T-helper 17 cell (primary cell): ENCODE data around the gene ACTN1. TPM values are rescaled to one million over a fixed set of nuclear protein-coding genes. Genes with fewer than 3 reads are reported as not detected.
A peak's percentile ranks its signal among the peaks of the same experiment; 100 is the strongest.

Source experiments
- ATAC-seq: fragments of 150-1000 bp; cut with Tn5 transposase; 2 replicates; pipeline ENCODE4 v1.10.0; 2021; ENCODE audit warnings: mild to moderate bottlenecking, moderate library complexity
- DNase-seq, 3 donors: peaks; one replicate each; pipeline versions ENCODE4 v3.0.0 to v3.0.0-alpha.2; 2020 to 2021
- H3K9me3 ChIP-seq: one replicate; pipeline ENCODE4 v1.7.0; 2013; ENCODE audit warnings: low read length, mild to moderate bottlenecking; ENCODE audit not compliant: control insufficient read depth, poor library complexity, severe bottlenecking
- H3K27ac Mint-ChIP-seq: one replicate; pipeline ENCODE4 v1.8.0; 2022; ENCODE audit warnings: mild to moderate bottlenecking, moderate library complexity, mixed read lengths
- H3K27me3 Mint-ChIP-seq: one replicate; pipeline ENCODE4 v1.8.0; 2022; ENCODE audit warnings: mixed read lengths
- H3K36me3 Mint-ChIP-seq: one replicate; pipeline ENCODE4 v1.8.0; 2022; ENCODE audit warnings: low read depth, mixed read lengths
- H3K4me1 Mint-ChIP-seq: one replicate; pipeline ENCODE4 v1.8.0; 2022; ENCODE audit warnings: mild to moderate bottlenecking, mixed read lengths
- H3K4me3 Mint-ChIP-seq: one replicate; pipeline ENCODE4 v1.8.0; 2022; ENCODE audit warnings: mild to moderate bottlenecking, moderate library complexity, mixed read lengths
- total RNA-seq, 4 donors: library from RNA in 2 of 4; stranded (reverse) in 2 of 4; gene quantifications; one replicate each; pipeline ENCODE4 v1.2.3 and lab custom pipeline; 2022 to 2026

ACTN1 gene
- total RNA-seq, 2 donors from 2014 or later: 36.8 to 88.9 TPM

GRCh38 chr14:68938271-68939150, 40.6 kb downstream of the ACTN1 start:
- Mint-ChIP-seq H3K27me3 (no peaks in the 10 kb centered on the region), H3K27ac (peak overlapping the region; percentile 32), H3K4me3 (no peak overlapping the region), H3K36me3 (no peaks in the 10 kb centered on the region), H3K4me1 (peaks cover 16% of the 10 kb centered on the region)
- DNase-seq (no peak), ATAC-seq (no peak)
- H3K9me3 ChIP-seq: no peaks in the 10 kb centered on the region

GRCh38 chr14:68937471-68938270, 41.4 kb downstream of the ACTN1 start:
- DNase-seq: no peak
- H3K36me3 Mint-ChIP-seq: no peaks in the 10 kb centered on the region
- H3K27ac Mint-ChIP-seq: no peak overlapping the region
- ATAC-seq: peak; percentile 32
- no peaks in the 10 kb centered on the region for H3K27me3 Mint-ChIP-seq
- no peaks in the 10 kb centered on the region for H3K9me3 ChIP-seq
- peaks cover 12% of the 10 kb centered on the region for H3K4me1 Mint-ChIP-seq
- no peak overlapping the region for H3K4me3 Mint-ChIP-seq

GRCh38 chr14:68936980-68937379, 42.1 kb downstream of the ACTN1 start:
- no peak overlapping the region for H3K27ac Mint-ChIP-seq
- no peaks in the 10 kb centered on the region for H3K9me3 ChIP-seq
- DNase-seq (no peak), ATAC-seq (no peak)
- H3K4me1 Mint-ChIP-seq: peaks cover 13% of the 10 kb centered on the region
- no peak overlapping the region for H3K4me3 Mint-ChIP-seq
- no peaks in the 10 kb centered on the region for H3K27me3 Mint-ChIP-seq
- H3K36me3 Mint-ChIP-seq: no peaks in the 10 kb centered on the region

- ATAC-seq: no peak
- Mint-ChIP-seq H3K36me3 (no peaks in the 10 kb centered on the region), H3K4me1 (peaks cover 14% of the 10 kb centered on the region), H3K4me3 (no peak overlapping the region), H3K27me3 (no peaks in the 10 kb centered on the region), H3K27ac (no peak overlapping the region)
- no peaks in the 10 kb centered on the region for H3K9me3 ChIP-seq
- no peak for DNase-seq
Measured at GRCh38 chr14:68936476-68936875, 42.6 kb downstream of the ACTN1 start.

- Mint-ChIP-seq H3K36me3 (no peaks in the 10 kb centered on the region), H3K4me3 (no peak overlapping the region), H3K27ac (peak overlapping the region; percentile 63), H3K27me3 (no peaks in the 10 kb centered on the region), H3K4me1 (peaks cover 19% of the 10 kb centered on the region)
- no peak for ATAC-seq
- no peaks in the 10 kb centered on the region for H3K9me3 ChIP-seq
- DNase-seq: no peak
Measured at GRCh38 chr14:68935761-68936214, 43.3 kb downstream of the ACTN1 start.

- H3K4me1 Mint-ChIP-seq: peaks cover 19% of the 10 kb centered on the region
- no peaks in the 10 kb centered on the region for H3K36me3 Mint-ChIP-seq
- no peak for DNase-seq
- no peak overlapping the region for H3K27ac Mint-ChIP-seq
- no peak for ATAC-seq
- no peak overlapping the region for H3K4me3 Mint-ChIP-seq
- no peaks in the 10 kb centered on the region for H3K9me3 ChIP-seq
- no peaks in the 10 kb centered on the region for H3K27me3 Mint-ChIP-seq
Measured at GRCh38 chr14:68934066-68934465, 45.0 kb downstream of the ACTN1 start.

- Mint-ChIP-seq H3K4me3 (no peak overlapping the region), H3K27me3 (no peaks in the 10 kb centered on the region), H3K36me3 (no peaks in the 10 kb centered on the region), H3K27ac (no peak overlapping the region), H3K4me1 (peaks cover 16% of the 10 kb centered on the region)
- DNase-seq (no peak), ATAC-seq (no peak)
- no peaks in the 10 kb centered on the region for H3K9me3 ChIP-seq
Measured at GRCh38 chr14:68932686-68933085, 46.4 kb downstream of the ACTN1 start.

- DNase-seq (no peak), ATAC-seq (no peak)
- H3K4me1 Mint-ChIP-seq: peaks cover 16% of the 10 kb centered on the region
- H3K36me3 Mint-ChIP-seq: no peaks in the 10 kb centered on the region
- H3K27ac Mint-ChIP-seq: no peak overlapping the region
- H3K27me3 Mint-ChIP-seq: no peaks in the 10 kb centered on the region
- H3K4me3 Mint-ChIP-seq: no peak overlapping the region
- H3K9me3 ChIP-seq: no peaks in the 10 kb centered on the region
Measured at GRCh38 chr14:68932231-68932630, 46.9 kb downstream of the ACTN1 start.

GRCh38 chr14:68931474-68932051, 47.5 kb downstream of the ACTN1 start:
- no peaks in the 10 kb centered on the region for H3K9me3 ChIP-seq
- ATAC-seq: no peak
- Mint-ChIP-seq H3K4me3 (no peak overlapping the region), H3K36me3 (no peaks in the 10 kb centered on the region), H3K4me1 (peaks cover 13% of the 10 kb centered on the region), H3K27ac (no peak overlapping the region), H3K27me3 (no peaks in the 10 kb centered on the region)
- no peak for DNase-seq

- Mint-ChIP-seq H3K27ac (no peak overlapping the region), H3K36me3 (no peaks in the 10 kb centered on the region), H3K4me1 (peaks cover 13% of the 10 kb centered on the region), H3K4me3 (no peak overlapping the region), H3K27me3 (no peaks in the 10 kb centered on the region)
- no peaks in the 10 kb centered on the region for H3K9me3 ChIP-seq
- DNase-seq: no peak
- no peak for ATAC-seq
Measured at GRCh38 chr14:68931063-68931462, 48.0 kb downstream of the ACTN1 start.

GRCh38 chr14:68929623-68930307, 49.3 kb downstream of the ACTN1 start:
- Mint-ChIP-seq H3K27me3 (no peaks in the 10 kb centered on the region), H3K4me1 (peaks cover 13% of the 10 kb centered on the region), H3K4me3 (no peak overlapping the region), H3K36me3 (no peaks in the 10 kb centered on the region), H3K27ac (no peak overlapping the region)
- ATAC-seq: no peak
- DNase-seq: no peak
- H3K9me3 ChIP-seq: no peaks in the 10 kb centered on the region

- DNase-seq (no peak), ATAC-seq (no peak)
- H3K27ac Mint-ChIP-seq: no peak overlapping the region
- H3K4me3 Mint-ChIP-seq: no peak overlapping the region
- H3K9me3 ChIP-seq: no peaks in the 10 kb centered on the region
- peaks cover 17% of the 10 kb centered on the region for H3K4me1 Mint-ChIP-seq
- no peaks in the 10 kb centered on the region for H3K27me3 Mint-ChIP-seq
- H3K36me3 Mint-ChIP-seq: peaks cover 3% of the 10 kb centered on the region
Measured at GRCh38 chr14:68928770-68929550, 50.1 kb downstream of the ACTN1 start.
